SK-N-SH treated with all-trans-retinoic acid at 6 μM for 48 hours (cell line): ENCODE measurements around the gene PFKFB4.

Experiments used
- ARNTL ChIP-seq: fragments of 450-650 bp; formaldehyde crosslinking; IDR thresholded peaks from 2 replicates; pipeline ENCODE4 v1.5.0; 2020; ENCODE audit warnings: low read depth, mild to moderate bottlenecking, moderate library complexity, borderline replicate concordance
- BACH2 ChIP-seq: fragments of 250-450 bp; sonication (Bioruptor Pico); IDR thresholded peaks from 2 replicates; pipeline ENCODE4 v1.9.0; 2021; ENCODE audit warnings: mild to moderate bottlenecking, borderline replicate concordance
- CREB5 ChIP-seq: fragments of 250-450 bp; sonication (Bioruptor Pico); IDR thresholded peaks from 2 replicates; pipeline ENCODE4 v1.5.1; 2020; ENCODE audit warnings: low read depth, mild to moderate bottlenecking, moderate library complexity
- CSDC2 ChIP-seq: fragments of 250-450 bp; sonication (Bioruptor Pico); IDR thresholded peaks from 2 replicates; pipeline ENCODE4 v1.5.0; 2020; ENCODE audit warnings: mild to moderate bottlenecking, moderate library complexity
- ISL1 ChIP-seq: fragments of 250-450 bp; sonication (Bioruptor Pico); IDR thresholded peaks from 2 replicates; pipeline ENCODE4 v2.1.2; 2022; ENCODE audit warnings: mild to moderate bottlenecking, moderate library complexity
- TCF4 ChIP-seq: fragments of 250-450 bp; sonication (Bioruptor Pico); IDR thresholded peaks from 2 replicates; pipeline ENCODE4 v1.8.0; 2021; ENCODE audit warnings: mild to moderate bottlenecking, moderate library complexity, borderline replicate concordance
- ZFP3 ChIP-seq: fragments of 250-450 bp; sonication (Bioruptor Pico); IDR thresholded peaks from 2 replicates; pipeline ENCODE4 v1.5.0; 2020; ENCODE audit warnings: mild to moderate bottlenecking, moderate library complexity
- TF ChIP-seq, protein P1 (sequence below): fragments of 250-450 bp; sonication (Bioruptor Pico); IDR thresholded peaks from 2 replicates; pipeline ENCODE4 v1.8.0; 2020; ENCODE audit warnings: mild to moderate bottlenecking, moderate library complexity, borderline replicate concordance

DNA sequence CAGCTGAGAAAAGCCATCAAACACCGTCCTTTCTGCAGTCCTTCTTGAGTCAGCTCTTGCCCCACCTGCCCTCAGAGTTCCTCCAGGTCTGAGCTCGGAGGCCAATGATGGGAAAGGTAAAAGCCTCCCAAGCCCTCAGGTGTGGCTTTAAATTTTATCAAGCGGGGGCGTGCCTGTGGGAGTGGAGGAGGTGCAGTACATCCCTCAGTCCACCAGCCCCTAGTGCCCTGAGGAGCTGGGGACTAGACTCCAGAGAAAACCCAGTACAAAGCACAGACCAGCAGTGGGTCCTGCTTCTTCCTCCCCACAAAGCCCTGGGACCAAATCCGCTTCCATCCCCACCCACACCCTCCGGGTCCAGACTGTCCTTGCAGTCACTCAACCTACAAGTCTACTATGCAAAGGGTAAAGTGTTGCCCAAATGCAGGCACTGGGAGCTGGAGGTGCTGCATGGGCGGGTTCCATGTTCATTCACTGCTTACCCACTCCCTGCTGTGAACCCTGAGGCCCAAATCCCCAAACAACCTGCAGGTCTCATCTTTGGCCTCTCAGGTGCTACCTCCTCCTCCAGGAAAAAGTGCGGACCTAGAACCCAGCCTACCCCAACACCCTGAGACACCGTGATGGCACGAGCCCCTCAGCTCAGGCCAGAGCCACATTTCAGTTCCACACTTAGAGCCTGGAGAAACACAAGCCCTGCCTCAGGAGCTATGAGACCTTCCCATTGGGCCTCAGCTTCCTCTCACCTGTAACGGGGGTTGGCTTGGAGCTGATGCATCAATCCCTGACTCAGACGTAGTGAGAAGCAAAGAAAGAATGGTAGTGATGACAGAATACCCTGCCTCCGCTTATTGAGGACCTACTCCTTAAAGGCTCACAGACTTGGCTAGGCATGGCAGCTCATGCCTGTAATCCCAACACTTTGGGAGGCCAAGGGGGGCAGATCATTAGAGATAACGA lies 2.4 kb downstream of the PFKFB4 start:
- TF ChIP-seq TCF4 (CRISPR knock-in tag) (no peak), ARNTL (CRISPR knock-in tag) (no peak), ZFP3 (CRISPR knock-in tag) (no peak), BACH2 (no peak), ISL1 (CRISPR knock-in tag) (no peak), CREB5 (no peak), CSDC2 (CRISPR knock-in tag) (no peak)
- TF ChIP-seq, protein P1, sequence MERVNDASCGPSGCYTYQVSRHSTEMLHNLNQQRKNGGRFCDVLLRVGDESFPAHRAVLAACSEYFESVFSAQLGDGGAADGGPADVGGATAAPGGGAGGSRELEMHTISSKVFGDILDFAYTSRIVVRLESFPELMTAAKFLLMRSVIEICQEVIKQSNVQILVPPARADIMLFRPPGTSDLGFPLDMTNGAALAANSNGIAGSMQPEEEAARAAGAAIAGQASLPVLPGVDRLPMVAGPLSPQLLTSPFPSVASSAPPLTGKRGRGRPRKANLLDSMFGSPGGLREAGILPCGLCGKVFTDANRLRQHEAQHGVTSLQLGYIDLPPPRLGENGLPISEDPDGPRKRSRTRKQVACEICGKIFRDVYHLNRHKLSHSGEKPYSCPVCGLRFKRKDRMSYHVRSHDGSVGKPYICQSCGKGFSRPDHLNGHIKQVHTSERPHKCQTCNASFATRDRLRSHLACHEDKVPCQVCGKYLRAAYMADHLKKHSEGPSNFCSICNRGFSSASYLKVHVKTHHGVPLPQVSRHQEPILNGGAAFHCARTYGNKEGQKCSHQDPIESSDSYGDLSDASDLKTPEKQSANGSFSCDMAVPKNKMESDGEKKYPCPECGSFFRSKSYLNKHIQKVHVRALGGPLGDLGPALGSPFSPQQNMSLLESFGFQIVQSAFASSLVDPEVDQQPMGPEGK (CRISPR knock-in tag) = no peak
